Neural progenitor cell (in vitro differentiated cells): ENCODE results near the gene CRYBG3. TPM values are rescaled to one million over a fixed set of nuclear protein-coding genes. Genes with fewer than 3 reads are reported as not detected.

ENCODE experiments used
- DNase-seq: peaks from one replicate; pipeline ENCODE4 v3.0.0-alpha.2; 2016; ENCODE audit warnings: low spot score
- H2AFZ ChIP-seq: fragments of 200-600 bp; sonication (generic); replicated peaks from 2 replicates; pipeline ENCODE4 v1.6.1; 2016; ENCODE audit warnings: antibody characterized with exemption
- H3F3A ChIP-seq: fragments of 200-600 bp; sonication (generic); 2 replicates; pipeline ENCODE4 v1.6.1; 2016; ENCODE audit warnings: antibody characterized with exemption, low read depth
- H3K27ac ChIP-seq: fragments of 200-600 bp; sonication (generic); 2 replicates; pipeline ENCODE4 v1.5.1; 2016; ENCODE audit warnings: mild to moderate bottlenecking
- H3K27me3 ChIP-seq: fragments of 200-600 bp; sonication (generic); 2 replicates; pipeline ENCODE4 v1.6.1; 2016; ENCODE audit warnings: mild to moderate bottlenecking, moderate library complexity
- H3K36me3 ChIP-seq: fragments of 200-600 bp; sonication (generic); 2 replicates; pipeline ENCODE4 v1.5.1; 2016
- H3K4me1 ChIP-seq: fragments of 200-600 bp; sonication (generic); 2 replicates; pipeline ENCODE4 v1.6.1; 2016; ENCODE audit warnings: mixed run types
- H3K4me2 ChIP-seq: fragments of 200-600 bp; sonication (generic); 2 replicates; pipeline ENCODE4 v1.6.1; 2016
- H3K4me3 ChIP-seq: fragments of 200-600 bp; sonication (generic); 2 replicates; pipeline ENCODE4 v1.5.1; 2016
- H3K79me2 ChIP-seq: fragments of 200-600 bp; sonication (generic); 2 replicates; pipeline ENCODE4 v1.6.1; 2016; ENCODE audit warnings: low read depth
- H3K9ac ChIP-seq: fragments of 200-600 bp; sonication (generic); 2 replicates; pipeline ENCODE4 v1.6.1; 2016
- H3K9me3 ChIP-seq: fragments of 200-600 bp; sonication (generic); 2 replicates; pipeline ENCODE4 v1.5.1; 2016; ENCODE audit warnings: low read depth
- H4K20me1 ChIP-seq: fragments of 200-600 bp; sonication (generic); 2 replicates; pipeline ENCODE4 v1.6.1; 2016; ENCODE audit warnings: low read depth
- H3K27ac Mint-ChIP-seq: 3 replicates; pipeline ENCODE4 v1.8.0; 2021; ENCODE audit warnings: mixed read lengths
- H3K27me3 Mint-ChIP-seq: 2 replicates; pipeline ENCODE4 v1.8.0; 2022; ENCODE audit warnings: low read depth, mild to moderate bottlenecking, inconsistent platforms, moderate library complexity, mixed read lengths; ENCODE audit not compliant: insufficient read depth
- H3K36me3 Mint-ChIP-seq: 3 replicates; pipeline ENCODE4 v1.8.0; 2021; ENCODE audit warnings: mixed read lengths
- H3K4me1 Mint-ChIP-seq: 3 replicates; pipeline ENCODE4 v1.8.0; 2021; ENCODE audit warnings: mixed read lengths
- H3K4me3 Mint-ChIP-seq: 3 replicates; pipeline ENCODE4 v1.8.0; 2021; ENCODE audit warnings: mild to moderate bottlenecking, moderate library complexity, mixed read lengths
- H3K9me3 Mint-ChIP-seq: 3 replicates; pipeline ENCODE4 v1.8.0; 2020; ENCODE audit warnings: mixed read lengths
- EZH2 ChIP-seq: fragments of 200-600 bp; sonication (generic); IDR thresholded peaks from 2 replicates; pipeline ENCODE4 v1.6.1; 2017; ENCODE audit warnings: antibody characterized with exemption, mild to moderate bottlenecking, moderate library complexity
- EZH2phosphoT487 ChIP-seq: fragments of 200-600 bp; sonication (generic); IDR thresholded peaks from 2 replicates; pipeline ENCODE4 v1.6.1; 2017; ENCODE audit warnings: antibody characterized with exemption
- total RNA-seq: library from RNA; depleted of rRNA; stranded (reverse); fragments of >200 nt; gene quantifications from 2 replicates; pipeline ENCODE4 v1.2.3, GENCODE V29; 2015; ENCODE audit warnings: low replicate concordance
- TF ChIP-seq, protein P1 (sequence below): fragments of 200-600 bp; sonication (generic); IDR thresholded peaks from 2 replicates; pipeline ENCODE4 v1.5.1; 2017; ENCODE audit warnings: antibody characterized with exemption, mild to moderate bottlenecking

CRYBG3 gene
- total RNA-seq, 1 donor from 2014 or later, result 12.3 TPM

DNA sequence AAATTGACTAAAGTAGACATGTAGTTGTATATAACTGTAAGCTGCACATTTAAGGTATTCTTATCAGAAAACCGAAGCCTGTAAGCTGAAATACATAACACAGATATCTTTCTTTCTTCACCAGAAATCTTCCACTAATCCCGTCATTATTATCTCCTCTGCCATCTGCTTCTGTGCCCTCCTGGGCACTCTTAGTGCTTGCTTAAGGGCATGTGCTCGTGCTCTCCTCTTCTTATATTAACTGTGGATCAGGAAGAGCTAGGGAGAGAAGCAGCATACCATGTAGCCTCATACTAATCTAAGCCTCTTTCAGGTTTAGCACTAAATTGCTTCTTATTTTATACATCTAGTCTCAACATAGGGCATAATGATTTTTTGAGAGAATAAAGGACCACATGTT, 89.6 kb downstream of the CRYBG3 start:
- no peaks in the 10 kb centered on the region for H3K36me3 ChIP-seq
- H3K4me1 ChIP-seq, result no peaks in the 10 kb centered on the region
- H3K27me3 ChIP-seq, result no peaks in the 10 kb centered on the region
- no peak overlapping the region for H3K4me2 ChIP-seq
- no peak overlapping the region for H2AFZ ChIP-seq
- DNase-seq, result no peak
- H3K9me3 ChIP-seq, result no peaks in the 10 kb centered on the region
- H4K20me1 ChIP-seq, result no peaks in the 10 kb centered on the region
- no peaks in the 10 kb centered on the region for H3K79me2 ChIP-seq
- TF ChIP-seq, protein P1, sequence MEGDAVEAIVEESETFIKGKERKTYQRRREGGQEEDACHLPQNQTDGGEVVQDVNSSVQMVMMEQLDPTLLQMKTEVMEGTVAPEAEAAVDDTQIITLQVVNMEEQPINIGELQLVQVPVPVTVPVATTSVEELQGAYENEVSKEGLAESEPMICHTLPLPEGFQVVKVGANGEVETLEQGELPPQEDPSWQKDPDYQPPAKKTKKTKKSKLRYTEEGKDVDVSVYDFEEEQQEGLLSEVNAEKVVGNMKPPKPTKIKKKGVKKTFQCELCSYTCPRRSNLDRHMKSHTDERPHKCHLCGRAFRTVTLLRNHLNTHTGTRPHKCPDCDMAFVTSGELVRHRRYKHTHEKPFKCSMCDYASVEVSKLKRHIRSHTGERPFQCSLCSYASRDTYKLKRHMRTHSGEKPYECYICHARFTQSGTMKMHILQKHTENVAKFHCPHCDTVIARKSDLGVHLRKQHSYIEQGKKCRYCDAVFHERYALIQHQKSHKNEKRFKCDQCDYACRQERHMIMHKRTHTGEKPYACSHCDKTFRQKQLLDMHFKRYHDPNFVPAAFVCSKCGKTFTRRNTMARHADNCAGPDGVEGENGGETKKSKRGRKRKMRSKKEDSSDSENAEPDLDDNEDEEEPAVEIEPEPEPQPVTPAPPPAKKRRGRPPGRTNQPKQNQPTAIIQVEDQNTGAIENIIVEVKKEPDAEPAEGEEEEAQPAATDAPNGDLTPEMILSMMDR, result no peak
- TF ChIP-seq EZH2phosphoT487 (no peak), EZH2 (no peak)
- H3K9me3 Mint-ChIP-seq, result peaks cover 2% of the 10 kb centered on the region
- no peak overlapping the region for H3K4me3 Mint-ChIP-seq
- peaks cover 6% of the 10 kb centered on the region for H3K36me3 Mint-ChIP-seq
- no peak overlapping the region for H3K27ac ChIP-seq
- H3F3A ChIP-seq, result no peaks in the 10 kb centered on the region
- H3K9ac ChIP-seq, result no peak overlapping the region
- no peak overlapping the region for H3K27ac Mint-ChIP-seq
- no peaks in the 10 kb centered on the region for H3K27me3 Mint-ChIP-seq
- H3K4me1 Mint-ChIP-seq, result peaks cover 8% of the 10 kb centered on the region
- no peak overlapping the region for H3K4me3 ChIP-seq

DNA sequence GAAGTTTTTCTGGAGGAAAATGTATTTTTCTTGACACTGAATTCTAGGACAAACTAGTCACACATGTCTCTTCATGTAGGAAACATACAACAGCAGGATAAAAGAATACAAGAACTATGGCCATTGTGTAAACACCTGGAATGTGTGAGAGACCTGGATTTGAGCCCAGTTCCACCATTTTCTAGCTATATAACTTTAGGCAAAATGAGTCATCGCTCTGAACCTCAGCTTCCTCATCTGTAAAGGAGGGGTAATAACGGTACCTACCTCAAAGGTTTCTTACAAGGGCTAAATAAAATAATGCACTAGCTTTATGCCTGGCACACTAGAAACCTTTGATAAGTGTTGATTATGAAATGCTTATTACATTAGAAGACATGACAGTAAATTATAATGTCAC, 92.6 kb downstream of the CRYBG3 start:
- Histone ChIP-seq H4K20me1 (no peaks in the 10 kb centered on the region), H3K4me1 (no peaks in the 10 kb centered on the region), H3K36me3 (no peaks in the 10 kb centered on the region), H3K9me3 (no peaks in the 10 kb centered on the region), H3K9ac (no peak overlapping the region), H2AFZ (no peak overlapping the region), H3K27me3 (no peaks in the 10 kb centered on the region), H3K4me2 (no peak overlapping the region), H3F3A (no peaks in the 10 kb centered on the region), H3K27ac (no peak overlapping the region), H3K4me3 (no peak overlapping the region), H3K79me2 (no peaks in the 10 kb centered on the region)
- Mint-ChIP-seq H3K4me3 (no peak overlapping the region), H3K36me3 (peaks cover 4% of the 10 kb centered on the region), H3K9me3 (no peaks in the 10 kb centered on the region), H3K27me3 (no peaks in the 10 kb centered on the region), H3K27ac (no peak overlapping the region), H3K4me1 (peaks cover 8% of the 10 kb centered on the region)
- DNase-seq, result no peak
- TF ChIP-seq EZH2, result no peak
- TF ChIP-seq EZH2phosphoT487, result no peak
- TF ChIP-seq, protein P1, result no peak

DNA sequence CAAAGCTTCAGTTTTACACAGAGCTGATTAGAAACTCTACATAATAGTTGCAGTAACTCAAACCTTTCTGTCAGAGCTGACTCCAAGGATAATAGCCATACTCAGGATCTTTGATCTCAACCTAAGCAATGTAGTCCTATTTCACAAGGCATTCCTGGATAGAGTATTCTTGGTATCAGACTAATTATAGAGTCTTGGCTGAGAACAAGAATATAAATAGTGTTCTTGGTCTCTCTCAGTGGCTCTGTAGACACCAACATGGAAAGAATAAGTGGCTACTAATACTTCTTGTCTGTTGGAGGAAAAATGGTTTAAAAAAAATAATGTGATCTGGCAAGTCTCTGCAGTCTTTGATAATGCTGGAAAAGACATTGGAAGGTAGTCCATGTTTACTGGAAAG, 94.8 kb downstream of the CRYBG3 start:
- Histone ChIP-seq H3K79me2 (no peaks in the 10 kb centered on the region), H3K9ac (no peak overlapping the region), H3K27me3 (no peaks in the 10 kb centered on the region), H3K27ac (no peak overlapping the region), H3K9me3 (no peaks in the 10 kb centered on the region), H3K36me3 (no peaks in the 10 kb centered on the region), H3K4me2 (no peak overlapping the region), H3K4me1 (no peaks in the 10 kb centered on the region), H2AFZ (no peak overlapping the region), H4K20me1 (no peaks in the 10 kb centered on the region), H3K4me3 (no peak overlapping the region), H3F3A (no peaks in the 10 kb centered on the region)
- no peaks in the 10 kb centered on the region for H3K9me3 Mint-ChIP-seq
- H3K4me3 Mint-ChIP-seq, result no peak overlapping the region
- no peaks in the 10 kb centered on the region for H3K4me1 Mint-ChIP-seq
- peaks cover 7% of the 10 kb centered on the region for H3K36me3 Mint-ChIP-seq
- no peak for TF ChIP-seq EZH2
- TF ChIP-seq EZH2phosphoT487, result no peak
- TF ChIP-seq, protein P1, result no peak
- H3K27ac Mint-ChIP-seq, result no peak overlapping the region
- DNase-seq, result no peak
- no peaks in the 10 kb centered on the region for H3K27me3 Mint-ChIP-seq
